ENCODE data around the gene RCCD1. TPM values are rescaled to one million over a fixed set of nuclear protein-coding genes. Genes with fewer than 3 reads are reported as not detected.
A peak's percentile ranks its signal among the peaks of the same experiment; 100 is the strongest.

Gene RCCD1
- total RNA-seq, 1 donor from 2014 or later, result 5.2 TPM

DNA sequence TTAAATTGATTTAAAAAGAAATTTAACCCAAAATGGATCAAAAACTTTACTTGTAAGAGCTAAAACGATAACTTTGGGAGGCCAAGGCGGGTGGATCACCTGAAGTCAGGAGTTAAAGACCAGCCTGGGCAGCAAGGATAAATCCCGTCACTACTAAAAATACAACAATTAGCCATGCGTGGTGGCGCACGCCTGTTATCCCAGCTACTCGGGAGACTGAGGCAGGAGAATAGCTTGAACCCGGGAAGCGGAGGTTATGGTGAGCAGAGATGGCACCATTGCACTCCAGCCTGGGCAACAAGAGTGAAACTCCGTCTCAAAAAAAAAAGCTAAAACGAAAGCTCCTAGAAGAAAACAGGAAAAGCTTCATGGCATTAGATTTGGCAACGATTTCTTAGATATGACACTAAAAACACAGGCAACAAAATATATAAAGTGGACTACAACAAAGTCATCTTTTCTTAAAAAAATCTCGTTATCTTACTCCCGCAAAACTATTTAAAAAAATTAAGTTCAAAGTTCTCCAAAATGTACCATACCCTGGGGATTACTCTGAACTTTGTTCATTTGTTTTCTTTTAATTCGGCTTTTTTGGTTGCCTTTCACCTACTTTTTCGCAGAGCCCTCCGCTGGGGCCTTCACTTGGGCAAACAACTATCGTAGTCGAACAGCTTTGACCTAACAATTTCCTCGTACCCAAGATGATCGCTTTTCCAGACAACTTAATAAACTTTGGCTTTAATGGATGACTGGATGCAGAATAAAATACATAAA lies 25.3 kb upstream of the RCCD1 start:
- no peak for DNase-seq (ENCODE audit: low spot score)
- Mint-ChIP-seq H3K4me1 (ENCODE audit: unreplicated experiment) (peaks cover 8% of the 10 kb centered on the region), H3K4me3 (ENCODE audit: unreplicated experiment) (no peak overlapping the region), H3K36me3 (ENCODE audit: low read depth, unreplicated experiment) (no peaks in the 10 kb centered on the region), H3K27ac (ENCODE audit: unreplicated experiment) (peak overlapping the region; percentile 41), H3K9me3 (ENCODE audit: unreplicated experiment) (no peaks in the 10 kb centered on the region), H3K27me3 (ENCODE audit: unreplicated experiment) (peaks cover 2% of the 10 kb centered on the region)
- TF ChIP-seq, protein P1, sequence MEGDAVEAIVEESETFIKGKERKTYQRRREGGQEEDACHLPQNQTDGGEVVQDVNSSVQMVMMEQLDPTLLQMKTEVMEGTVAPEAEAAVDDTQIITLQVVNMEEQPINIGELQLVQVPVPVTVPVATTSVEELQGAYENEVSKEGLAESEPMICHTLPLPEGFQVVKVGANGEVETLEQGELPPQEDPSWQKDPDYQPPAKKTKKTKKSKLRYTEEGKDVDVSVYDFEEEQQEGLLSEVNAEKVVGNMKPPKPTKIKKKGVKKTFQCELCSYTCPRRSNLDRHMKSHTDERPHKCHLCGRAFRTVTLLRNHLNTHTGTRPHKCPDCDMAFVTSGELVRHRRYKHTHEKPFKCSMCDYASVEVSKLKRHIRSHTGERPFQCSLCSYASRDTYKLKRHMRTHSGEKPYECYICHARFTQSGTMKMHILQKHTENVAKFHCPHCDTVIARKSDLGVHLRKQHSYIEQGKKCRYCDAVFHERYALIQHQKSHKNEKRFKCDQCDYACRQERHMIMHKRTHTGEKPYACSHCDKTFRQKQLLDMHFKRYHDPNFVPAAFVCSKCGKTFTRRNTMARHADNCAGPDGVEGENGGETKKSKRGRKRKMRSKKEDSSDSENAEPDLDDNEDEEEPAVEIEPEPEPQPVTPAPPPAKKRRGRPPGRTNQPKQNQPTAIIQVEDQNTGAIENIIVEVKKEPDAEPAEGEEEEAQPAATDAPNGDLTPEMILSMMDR (IDR thresholded peaks at IDR 0.05; ENCODE audit: unreplicated experiment), result no peak

DNA sequence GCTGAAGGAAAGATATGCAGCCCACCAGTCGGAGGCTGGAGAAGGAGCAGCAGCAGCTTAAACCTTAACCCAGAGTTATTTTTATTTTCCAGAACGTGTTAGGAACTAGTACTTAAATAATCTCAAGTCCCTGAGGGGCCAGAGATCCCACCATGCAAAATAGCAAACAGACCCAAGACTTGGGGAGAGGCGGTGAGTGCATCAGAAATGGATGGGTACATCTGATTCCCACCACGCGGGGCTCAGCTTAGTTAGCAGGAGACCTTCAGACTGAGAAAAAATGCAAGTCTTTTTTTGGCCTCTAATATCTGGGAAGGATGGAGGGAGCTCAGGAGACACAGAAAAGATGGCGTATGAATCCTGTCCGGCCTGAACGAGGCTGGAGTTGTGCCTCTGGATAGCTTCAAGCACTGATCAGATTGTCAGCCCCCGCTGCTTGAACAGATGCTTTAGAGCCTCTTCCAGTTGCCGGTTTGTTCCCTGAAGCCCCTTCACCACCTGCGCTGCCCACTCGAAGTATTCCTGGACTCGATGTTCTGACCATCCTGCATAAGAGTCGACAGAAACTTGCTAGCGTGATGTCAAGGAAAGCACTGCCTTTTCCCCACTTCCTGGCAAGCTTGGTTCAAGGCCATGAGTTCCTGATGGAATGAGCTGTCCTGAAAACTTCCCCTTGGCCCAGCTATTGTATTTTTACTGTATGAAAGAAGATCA lies 23.7 kb upstream of the RCCD1 start:
- TF ChIP-seq, protein P1 (IDR thresholded peaks at IDR 0.05; ENCODE audit: unreplicated experiment), result no peak
- no peaks in the 10 kb centered on the region for H3K9me3 Mint-ChIP-seq (ENCODE audit: unreplicated experiment)
- H3K36me3 Mint-ChIP-seq (ENCODE audit: low read depth, unreplicated experiment), result peaks cover under 1% of the 10 kb centered on the region
- H3K4me1 Mint-ChIP-seq (ENCODE audit: unreplicated experiment), result peaks cover 12% of the 10 kb centered on the region
- no peak for DNase-seq (ENCODE audit: low spot score)
- peaks cover 2% of the 10 kb centered on the region for H3K27me3 Mint-ChIP-seq (ENCODE audit: unreplicated experiment)
- peak overlapping the region; percentile 83 for H3K4me3 Mint-ChIP-seq (ENCODE audit: unreplicated experiment)
- H3K27ac Mint-ChIP-seq (ENCODE audit: unreplicated experiment), result no peak overlapping the region

DNA sequence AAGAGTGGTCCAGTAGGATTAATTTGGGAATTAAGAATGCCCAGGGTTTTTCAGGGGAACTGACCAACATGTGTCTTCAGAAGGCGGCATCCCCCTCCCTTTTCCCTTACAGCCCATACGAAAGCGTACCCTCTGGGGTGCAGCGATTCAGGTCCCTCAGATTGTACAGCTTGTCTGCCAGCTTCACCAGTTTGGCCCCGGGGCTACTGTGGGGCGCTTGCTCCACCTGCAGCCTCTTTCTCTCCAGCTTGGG lies 23.2 kb upstream of the RCCD1 start:
- H3K27me3 Mint-ChIP-seq (ENCODE audit: unreplicated experiment), result peaks cover 2% of the 10 kb centered on the region
- H3K36me3 Mint-ChIP-seq (ENCODE audit: low read depth, unreplicated experiment), result peaks cover 5% of the 10 kb centered on the region
- H3K4me3 Mint-ChIP-seq (ENCODE audit: unreplicated experiment), result peak overlapping the region; percentile 89
- no peak for DNase-seq (ENCODE audit: low spot score)
- no peaks in the 10 kb centered on the region for H3K9me3 Mint-ChIP-seq (ENCODE audit: unreplicated experiment)
- H3K4me1 Mint-ChIP-seq (ENCODE audit: unreplicated experiment), result peaks cover 17% of the 10 kb centered on the region
- no peak overlapping the region for H3K27ac Mint-ChIP-seq (ENCODE audit: unreplicated experiment)
- TF ChIP-seq, protein P1 (IDR thresholded peaks at IDR 0.05; ENCODE audit: unreplicated experiment), result no peak

DNA sequence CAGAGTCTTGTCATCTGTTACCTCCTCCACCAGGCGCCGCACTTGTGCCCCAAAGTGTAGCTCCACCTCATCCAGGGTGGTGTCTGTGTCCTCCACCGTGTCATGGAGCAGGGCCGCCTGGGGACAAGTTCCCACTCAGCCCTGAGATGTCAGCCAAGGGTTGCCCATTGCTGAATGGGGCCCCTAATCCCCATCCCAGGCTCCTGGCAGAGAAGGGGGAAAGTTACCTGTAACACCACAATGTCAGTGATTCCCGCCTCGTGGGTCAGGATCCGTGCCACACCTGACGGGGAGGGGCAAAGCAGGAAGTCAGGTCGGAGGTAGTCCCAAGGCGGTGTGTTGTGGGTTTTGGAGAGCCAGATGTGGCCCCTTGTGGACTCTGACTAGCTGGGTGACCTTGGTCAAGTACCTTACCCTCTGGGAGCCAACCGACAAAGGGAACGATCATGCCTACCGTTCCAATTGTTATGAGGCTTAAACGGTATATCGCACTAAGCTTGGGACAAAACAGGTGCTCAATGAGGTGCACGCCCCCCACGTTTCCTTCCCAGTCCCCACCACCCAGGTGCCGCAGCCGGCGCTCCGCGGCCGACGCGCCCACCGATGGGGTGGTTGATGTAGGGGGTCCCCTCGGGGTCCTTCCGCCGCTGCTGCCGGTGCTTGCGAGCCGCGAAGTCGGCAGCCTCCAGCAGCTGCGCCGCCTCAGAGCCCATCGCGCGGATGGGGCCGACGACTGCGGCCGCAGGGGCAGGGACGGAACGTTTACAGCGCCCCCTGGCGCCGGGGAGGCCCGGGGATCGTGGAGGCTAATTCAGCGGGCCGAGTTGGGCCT lies 22.6 kb upstream of the RCCD1 start, which contains the start of gene HDDC3:
TSS of gene HDDC3 (minus strand) at position 722 of the 832 bp plus-strand sequence. CDS start at position 713, 9 bp downstream.
- H3K27ac Mint-ChIP-seq (ENCODE audit: unreplicated experiment), result no peak within 1 kb of the TSS
- peaks cover 5% of the 10 kb centered on the region for H3K36me3 Mint-ChIP-seq (ENCODE audit: low read depth, unreplicated experiment)
- H3K4me1 Mint-ChIP-seq (ENCODE audit: unreplicated experiment), result peaks cover 20% of the 10 kb centered on the region
- TF ChIP-seq, protein P1 (IDR thresholded peaks at IDR 0.05; ENCODE audit: unreplicated experiment), result peak; percentile 84
- no peaks in the 10 kb centered on the region for H3K9me3 Mint-ChIP-seq (ENCODE audit: unreplicated experiment)
- peaks cover 2% of the 10 kb centered on the region for H3K27me3 Mint-ChIP-seq (ENCODE audit: unreplicated experiment)
- peak; percentile 96 for DNase-seq (ENCODE audit: low spot score)
- H3K4me3 Mint-ChIP-seq (ENCODE audit: unreplicated experiment), result peak within 1 kb of the TSS; percentile 89

Data from endothelial cell (in vitro differentiated cells).